Stimulated activated CD4-positive, alpha-beta T cell treated with anti-CD3 and anti-CD28 coated beads, Interleukin-15, amount 100 ng/mL, for 1 hour (primary cell): ENCODE measurements around the gene SLC50A1.

Source experiments
- DNase-seq, 2 donors: peaks; one replicate each; pipeline ENCODE4 v3.0.0-alpha.2; 2020; ENCODE audit warnings: low read depth in 1 of 2, low spot score in 1 of 2

Gene SLC50A1, protein sequence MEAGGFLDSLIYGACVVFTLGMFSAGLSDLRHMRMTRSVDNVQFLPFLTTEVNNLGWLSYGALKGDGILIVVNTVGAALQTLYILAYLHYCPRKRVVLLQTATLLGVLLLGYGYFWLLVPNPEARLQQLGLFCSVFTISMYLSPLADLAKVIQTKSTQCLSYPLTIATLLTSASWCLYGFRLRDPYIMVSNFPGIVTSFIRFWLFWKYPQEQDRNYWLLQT

DNA sequence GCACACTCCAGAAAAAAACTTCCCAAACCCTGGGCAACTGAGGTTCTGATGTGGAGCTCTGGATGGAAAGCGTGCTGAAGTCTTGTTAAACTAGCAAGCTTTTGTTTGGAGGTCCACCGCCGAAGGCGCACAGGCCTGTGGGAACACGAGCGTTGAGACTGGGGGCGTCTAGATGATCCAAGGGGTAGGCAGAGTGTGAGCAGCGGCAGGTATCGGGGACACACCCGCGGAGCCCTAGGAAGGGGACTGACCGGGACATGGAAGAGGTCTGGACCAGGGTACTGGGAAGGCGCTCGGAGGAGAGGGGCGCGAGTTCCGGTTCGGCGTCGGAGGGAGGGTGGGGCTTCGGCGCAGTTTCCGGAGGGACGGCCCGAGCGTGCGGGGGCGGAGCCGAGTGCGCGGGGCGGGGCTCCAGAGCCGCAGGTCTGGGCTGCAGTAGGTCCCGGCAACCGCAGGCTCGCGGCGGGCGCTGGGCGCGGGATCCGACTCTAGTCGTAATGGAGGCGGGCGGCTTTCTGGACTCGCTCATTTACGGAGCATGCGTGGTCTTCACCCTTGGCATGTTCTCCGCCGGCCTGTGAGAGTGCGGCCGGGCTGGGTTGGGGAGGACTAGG, at the start of gene SLC50A1:
SLC50A1 (plus strand) TSS at position 438 of the 614 bp plus-strand sequence; CDS start at position 498, 60 bp downstream.
- DNase-seq: peak; percentile 81 to 89

DNA sequence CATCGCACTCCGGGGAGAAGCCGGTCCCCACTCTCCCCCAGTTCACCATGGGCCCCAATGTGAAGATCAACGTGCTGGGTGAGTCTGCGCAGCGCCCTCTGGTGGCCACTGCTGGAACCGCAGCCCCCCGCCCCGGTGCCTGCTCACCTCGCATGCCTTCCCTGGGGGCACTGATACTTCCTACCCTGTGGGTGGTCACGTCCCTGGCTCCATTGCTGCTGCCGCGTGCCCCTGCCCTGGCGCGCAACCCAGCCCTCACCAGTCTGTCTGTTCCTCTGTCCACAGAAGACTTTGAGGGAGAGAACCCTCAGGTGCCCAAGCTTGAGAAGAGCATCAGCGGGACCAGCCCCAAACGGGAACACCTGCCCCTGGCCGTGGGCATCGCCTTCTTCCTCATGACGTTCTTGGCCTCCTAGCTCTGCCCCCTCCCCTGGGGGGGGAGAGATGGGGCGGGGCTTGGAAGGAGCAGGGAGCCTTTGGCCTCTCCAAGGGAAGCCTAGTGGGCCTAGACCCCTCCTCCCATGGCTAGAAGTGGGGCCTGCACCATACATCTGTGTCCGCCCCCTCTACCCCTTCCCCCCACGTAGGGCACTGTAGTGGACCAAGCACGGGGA, 49.4 kb upstream of the SLC50A1 start:
- DNase-seq: peak; percentile 63 to 73

DNA sequence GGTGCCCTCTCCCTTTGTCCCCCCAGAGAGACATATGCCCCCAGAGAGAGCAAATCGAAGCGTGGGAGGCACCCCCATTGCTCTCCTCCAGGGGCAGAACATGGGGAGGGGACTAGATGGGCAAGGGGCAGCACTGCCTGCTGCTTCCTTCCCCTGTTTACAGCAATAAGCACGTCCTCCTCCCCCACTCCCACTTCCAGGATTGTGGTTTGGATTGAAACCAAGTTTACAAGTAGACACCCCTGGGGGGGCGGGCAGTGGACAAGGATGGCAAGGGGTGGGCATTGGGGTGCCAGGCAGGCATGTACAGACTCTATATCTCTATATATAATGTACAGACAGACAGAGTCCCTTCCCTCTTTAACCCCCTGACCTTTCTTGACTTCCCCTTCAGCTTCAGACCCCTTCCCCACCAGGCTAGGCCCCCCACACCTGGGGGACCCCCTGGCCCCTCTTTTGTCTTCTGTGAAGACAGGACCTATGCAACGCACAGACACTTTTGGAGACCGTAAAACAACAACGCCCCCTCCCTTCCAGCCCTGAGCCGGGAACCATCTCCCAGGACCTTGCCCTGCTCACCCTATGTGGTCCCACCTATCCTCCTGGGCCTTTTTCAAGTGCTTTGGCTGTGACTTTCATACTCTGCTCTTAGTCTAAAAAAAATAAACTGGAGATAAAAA, 48.7 kb upstream of the SLC50A1 start:
- no peak for DNase-seq

DNA sequence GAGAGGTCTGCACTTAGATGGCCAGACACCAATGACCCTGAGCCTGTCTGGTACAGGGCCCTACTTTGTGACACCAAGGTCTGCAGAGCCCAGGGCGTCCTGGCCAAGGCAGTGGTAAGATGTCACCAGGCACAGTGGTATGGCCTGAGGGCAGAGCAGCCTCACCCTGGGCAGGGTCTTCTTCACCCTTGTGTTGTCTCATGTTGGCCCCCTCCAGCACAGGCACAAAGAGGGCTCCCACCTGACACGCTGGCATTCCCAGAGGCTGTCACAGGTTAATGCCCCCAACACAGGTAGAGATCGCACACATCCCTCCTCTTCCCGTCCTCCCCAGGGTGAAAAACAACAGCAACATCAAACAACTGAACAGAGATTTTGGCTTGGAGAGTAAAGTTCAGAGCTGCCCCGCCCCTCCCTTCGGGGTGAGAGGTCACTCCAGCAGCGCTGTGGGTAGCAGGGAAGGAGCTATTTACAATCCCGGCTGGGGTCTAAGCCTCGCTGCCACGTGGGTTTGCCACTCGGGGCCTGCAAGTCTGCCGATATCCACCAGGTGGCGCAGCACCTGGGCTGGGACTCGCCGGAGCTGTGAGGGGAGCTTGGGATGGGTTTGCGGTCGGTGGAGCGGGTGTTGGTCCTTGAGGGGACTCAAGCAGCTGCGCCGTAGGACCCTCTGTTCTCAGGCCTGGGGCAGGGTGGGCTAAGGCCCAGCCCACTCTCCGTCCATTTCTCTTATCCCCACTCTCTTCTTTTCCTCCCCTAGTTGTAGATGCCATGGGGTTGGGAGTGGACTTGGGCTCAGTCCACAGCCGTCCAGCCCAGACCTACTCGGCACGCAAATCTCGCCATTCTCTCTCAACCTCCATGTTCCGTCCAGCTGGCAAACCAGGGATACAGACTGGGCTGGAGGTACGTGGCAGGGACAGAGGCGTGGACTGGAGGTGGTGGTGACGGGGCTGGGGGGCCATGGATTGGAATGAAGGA, 44.3 kb upstream of the SLC50A1 start:
- DNase-seq: peak; percentile 63 to 75

DNA sequence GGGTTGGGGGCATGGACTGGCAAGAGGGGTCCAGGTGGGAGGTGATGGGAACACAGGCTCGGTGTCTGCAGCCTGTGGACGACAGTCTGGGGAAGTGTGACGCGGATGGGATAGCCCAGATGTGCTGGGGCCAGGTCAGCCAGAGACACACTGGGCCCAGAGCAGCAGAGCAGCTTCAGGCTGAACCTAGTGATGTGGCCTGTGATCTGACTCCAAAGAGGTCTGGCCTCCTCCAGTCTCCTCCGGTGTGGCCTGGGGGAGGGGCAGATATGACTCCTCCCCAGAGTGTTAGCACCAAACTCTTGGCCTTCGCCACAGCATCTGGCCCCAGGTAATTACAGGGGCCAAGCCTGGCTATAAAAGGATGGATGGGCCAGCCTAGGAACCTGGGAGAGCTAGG, 43.5 kb upstream of the SLC50A1 start:
- no peak for DNase-seq

DNA sequence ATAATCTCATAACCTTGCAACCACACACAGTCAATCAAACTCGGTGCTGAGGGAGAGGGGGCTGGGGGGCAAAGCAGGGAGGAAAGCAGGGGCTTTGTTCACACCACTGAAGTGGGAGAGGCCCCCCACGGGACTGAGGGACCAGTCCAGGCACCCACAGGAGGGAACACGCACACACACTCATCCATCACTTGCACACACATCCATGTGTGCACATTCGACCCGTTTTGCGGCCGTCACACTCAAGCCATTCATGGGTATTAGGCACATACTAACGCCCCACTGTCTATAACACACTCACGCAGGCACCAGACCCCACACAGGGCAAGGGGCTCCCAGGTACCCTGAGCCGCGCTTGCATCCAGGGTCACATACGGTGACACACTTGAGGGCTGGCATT, 43.0 kb upstream of the SLC50A1 start:
- no peak for DNase-seq

DNA sequence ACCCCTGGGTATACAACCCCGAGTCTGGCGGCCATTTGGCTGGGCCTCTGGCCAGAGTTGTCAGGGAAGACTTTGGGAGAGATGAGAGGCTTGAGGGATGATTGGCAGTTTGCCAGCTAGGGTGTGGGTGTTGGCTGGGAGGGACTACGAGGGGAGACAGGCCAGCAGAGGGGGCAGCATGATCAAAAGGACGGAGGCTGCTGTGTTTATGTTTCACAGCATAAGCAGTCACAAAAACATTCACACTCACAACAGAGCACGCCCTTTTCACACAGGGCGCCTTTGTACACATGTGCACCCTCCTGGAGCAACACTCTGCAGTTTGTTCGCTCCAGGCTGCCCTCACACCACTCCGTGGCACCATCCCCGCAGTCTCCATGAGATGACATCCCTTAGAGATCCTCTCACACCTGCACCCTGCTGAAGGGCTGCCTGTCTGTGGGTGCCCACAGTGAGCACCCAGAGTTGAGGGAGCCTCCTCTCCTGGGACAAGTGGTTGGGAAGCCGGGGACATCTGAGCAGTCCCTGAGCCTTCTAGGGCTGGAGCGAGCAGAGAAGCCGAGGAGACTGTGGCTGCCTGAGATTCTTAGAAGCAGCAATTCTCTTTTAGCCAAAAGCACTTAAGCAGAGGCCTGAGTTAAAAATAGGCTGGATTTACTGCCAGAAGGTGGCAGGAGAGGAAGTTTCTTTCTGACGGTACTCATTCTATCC, 41.6 kb upstream of the SLC50A1 start:
- no peak for DNase-seq

DNA sequence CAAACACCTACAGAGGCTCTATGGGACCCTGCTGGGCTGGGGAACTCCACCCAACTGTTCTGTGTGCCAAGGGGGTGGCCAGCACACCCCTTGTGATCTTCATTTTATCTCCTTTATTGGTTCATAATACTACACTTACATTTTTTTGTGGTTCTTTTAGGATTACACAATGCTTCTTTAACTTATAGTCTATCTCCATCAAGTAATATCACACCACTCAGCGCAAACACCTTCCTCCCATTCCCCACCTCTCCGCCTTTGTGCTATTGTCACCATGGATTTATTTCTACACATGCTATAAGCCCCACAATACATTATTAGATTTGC, 41.1 kb upstream of the SLC50A1 start:
- DNase-seq: no peak

DNA sequence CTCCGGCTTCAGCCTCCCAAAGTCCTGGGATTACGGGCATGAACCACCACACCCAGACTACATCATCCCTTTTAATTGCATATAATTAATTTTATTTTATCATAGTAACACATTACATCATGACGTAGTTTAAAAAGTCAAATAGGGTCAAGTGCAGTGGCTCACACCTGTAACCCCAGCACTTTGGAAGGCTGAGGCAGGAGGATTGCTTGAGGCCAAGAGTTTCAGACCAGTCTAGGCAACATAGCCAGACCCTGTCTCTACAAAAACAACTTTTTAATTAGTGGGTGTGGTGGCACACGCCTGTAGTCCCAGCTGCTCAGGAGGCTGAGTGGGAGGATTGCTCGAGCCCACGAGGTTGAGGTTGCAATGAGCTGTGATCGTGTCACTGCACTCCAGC, 36.3 kb upstream of the SLC50A1 start:
- no peak for DNase-seq

DNA sequence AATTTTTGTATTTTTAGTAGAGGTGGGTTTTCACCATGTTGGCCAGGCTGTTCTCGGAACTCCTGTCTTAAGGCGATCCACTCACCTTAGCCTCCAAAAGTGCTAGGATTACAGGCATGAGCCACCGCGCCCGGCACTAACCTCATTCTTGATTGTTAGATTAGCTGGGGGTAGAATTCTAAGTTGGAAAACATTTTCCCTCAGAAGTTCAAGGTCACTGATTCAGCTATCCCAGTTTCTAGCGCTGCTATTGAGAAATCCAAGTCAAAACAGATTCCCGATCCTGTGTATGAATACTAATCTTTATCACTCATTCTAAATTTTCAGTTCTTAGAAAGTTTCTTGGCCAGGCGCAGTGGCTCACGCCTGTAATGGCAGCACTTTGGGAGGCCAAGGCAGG, 32.3 kb upstream of the SLC50A1 start:
- DNase-seq: no peak

DNA sequence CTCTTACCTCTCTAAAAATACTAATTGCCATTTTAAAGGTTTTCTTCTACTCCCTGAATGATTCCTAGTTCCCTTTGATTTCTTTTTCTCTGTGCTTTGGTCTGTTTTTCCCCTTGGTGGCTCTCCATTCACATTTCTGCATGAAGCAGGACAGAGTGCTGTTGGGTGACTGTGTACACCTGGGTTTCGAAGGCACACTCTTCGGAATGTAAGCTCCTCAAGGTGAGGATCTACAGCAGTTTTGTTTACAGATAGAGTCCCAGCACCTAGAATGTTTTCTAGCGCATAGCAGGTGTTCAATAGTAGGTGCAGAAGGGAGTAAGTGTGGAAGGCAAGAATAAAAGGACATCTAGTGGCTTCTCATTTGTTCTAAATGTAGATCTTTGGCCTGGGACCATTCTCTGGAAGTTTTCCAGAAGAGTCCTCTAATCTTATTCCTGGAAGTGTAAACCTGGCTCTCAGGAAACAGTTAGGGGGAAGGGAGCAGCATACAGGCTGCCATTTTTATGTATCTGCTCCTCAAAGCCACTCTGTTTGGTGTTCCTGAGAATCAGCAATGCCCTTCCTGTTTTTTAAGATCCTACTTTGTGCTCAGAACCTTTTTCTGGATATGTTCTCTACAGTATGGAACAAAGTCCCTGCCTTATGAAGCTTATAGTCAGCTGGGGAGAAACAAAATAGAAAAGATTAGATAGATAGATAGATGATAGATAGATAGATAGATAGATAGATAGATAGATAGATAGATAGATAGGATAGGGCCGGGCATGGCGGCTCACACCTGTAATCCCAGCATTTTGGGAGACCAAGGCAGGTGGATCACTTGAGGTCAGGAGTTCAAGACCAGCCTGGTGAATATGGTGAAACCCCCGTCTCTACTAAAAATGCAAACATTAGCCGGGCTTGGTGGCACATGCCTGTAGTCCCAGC, 30.8 kb upstream of the SLC50A1 start:
- no peak for DNase-seq

DNA sequence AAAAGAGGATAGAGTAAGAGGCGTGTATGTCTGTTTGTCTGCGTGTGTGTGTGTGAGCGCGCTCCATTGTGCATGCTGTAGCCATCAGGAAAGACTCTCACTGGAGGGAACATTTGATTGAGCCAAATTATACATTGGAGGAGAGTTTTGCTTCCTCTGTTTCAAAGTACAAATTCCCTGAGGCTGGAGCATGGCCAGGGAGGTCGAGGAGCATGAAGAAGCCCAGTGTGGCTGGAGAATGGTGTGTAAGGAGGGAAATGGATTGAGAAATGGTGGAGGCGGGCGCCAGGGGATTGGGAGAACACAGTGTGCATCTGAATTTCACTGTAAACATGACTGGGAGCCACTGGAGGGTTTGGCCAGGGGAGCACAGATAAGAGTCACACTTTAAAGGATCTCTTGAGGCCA, 30.0 kb upstream of the SLC50A1 start:
- no peak for DNase-seq

DNA sequence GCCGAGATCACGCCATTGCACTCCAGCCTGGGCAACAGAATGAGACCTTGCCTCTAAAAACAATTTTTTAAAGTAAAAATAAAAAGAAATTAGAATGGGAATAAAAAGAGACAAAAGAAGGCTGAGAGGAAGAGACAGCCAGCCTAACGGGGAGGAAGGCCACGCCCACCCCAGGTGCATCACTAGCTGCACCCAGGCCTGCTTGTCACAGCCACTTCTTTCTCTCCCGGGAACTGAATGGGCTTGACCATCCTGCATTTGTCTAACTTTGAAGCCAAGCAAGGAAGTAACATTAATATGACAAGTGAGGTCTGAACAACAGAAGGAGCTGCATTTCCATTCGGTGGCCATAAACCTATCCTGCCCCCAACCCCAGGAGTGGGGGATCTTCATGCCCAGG, 28.8 kb upstream of the SLC50A1 start:
- no peak for DNase-seq

DNA sequence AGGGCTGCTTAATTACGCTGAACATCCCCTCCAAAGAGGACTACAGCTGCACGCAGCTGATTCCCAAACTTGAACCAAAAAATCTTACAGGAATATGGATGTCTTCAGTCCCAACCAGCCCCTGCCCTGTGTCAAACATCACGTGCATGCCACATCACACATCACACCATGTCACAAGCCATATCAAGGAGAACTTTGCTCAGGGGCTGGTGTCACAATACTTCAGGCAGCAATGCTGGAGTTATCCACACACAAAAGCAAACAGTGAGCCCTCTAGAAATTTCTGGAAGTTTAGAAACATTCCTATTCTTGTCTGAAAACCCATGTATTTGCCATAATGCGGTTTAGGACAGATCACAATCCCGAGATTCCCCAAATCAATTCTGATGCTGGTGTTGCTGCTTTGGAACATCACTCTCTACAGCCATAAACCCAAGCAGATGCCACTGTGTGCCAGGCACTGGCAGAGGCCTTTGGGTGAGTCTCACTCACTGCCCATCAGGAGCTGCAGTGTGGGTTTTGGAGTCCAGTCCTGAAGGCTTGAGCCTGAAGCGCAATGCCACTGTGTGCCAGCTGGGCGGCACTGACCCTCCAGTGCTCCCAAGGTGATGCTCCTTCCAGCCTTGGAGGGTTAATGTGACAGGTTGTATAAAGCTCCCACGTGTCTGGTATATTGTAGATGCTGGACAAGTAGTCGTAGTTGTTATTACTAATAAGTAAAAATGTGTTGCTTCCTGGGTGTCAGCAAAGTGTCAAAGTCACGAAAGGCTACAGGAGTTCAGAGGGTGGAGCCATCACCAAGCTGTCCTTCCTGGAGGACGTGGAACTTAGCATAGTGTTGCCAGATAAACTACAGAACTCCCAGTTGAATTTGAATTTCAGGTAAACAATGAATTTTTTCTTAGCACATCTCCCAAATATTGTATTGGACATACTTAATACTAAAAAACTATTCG, 28.1 kb upstream of the SLC50A1 start:
- DNase-seq: no peak

DNA sequence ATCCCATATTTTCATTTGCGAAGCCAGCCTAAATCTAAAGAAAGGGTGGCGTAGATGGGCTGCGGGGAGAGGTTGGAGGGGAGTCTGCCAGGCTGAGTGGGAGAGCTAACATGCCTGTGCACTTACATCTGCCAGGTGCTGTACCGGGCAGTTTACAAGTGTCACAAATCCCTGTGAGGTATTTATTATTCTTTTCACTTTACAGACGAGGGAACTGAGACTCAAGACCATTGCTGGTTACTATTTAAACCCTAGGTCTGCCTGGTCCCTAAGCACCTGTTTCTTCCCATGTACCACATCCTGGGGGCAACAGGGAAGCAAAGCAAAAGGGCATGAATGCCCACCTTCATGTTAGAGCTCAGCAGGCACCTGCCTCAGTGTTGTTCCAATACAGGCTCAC, 27.4 kb upstream of the SLC50A1 start:
- no peak for DNase-seq

DNA sequence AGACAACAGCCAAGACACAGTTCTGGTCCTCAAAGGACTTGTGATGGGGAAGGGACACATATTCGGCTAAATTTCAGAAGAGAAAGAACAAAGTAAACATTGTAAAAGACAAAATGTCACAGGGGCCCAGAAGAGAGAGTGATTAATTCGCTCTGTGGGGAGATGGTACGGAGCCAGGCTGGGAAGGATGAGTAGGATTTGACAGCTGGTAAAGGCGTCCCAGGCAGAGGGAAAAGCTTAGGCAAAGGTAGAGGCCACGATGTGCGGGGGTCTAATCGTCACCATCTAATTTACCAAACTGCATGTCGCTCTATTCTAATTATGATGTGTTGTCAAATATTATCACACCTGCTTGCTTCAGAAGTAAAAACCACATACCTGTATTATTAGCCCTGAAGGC, 25.3 kb upstream of the SLC50A1 start:
- no peak for DNase-seq

DNA sequence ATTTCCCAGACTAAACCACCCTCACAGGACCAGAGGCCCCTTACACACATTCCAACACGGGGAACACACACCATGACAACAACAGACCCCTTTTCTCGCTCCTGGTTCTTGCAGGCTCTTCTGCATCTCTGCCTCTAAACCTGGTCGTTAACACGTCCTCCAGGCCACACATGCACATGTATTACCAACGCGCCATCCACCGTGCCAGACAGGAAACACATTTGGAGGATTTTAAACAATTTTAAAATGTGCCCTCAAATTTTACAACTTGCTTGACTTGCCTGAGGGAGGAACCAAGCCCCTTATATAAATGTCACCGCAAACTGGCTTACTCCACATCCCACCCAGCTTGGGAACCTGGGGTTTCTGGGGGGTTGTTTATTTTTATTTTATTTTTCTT, 24.8 kb upstream of the SLC50A1 start:
- DNase-seq: no peak

DNA sequence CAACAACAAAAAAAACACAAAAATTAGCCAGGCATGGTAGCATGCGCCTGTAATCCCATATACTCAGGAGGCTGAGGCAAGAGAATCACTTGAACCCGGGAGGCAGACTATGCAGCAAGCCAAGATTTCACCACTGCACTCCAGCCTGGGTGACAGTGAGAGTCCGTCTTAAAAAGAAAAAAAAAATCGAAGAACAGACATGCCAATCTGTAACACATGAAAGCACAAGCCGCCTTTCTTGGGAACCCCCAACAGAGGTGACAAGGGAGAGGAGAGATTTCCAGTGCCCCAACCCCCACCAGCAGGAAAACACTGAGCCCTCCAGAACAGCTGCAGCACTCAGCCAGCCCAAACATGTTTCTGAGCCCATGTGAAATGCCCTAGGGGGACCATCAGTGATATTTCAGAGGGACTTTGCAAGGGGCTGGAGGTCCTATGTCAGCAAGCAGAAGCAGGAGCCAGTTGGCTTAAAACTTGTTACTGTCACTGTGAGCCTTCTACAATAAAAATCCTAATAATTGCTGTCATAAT, 22.1 kb upstream of the SLC50A1 start:
- no peak for DNase-seq
